Measurements from ENCODE around the gene CFAP77.

The CFAP77 gene

DNA sequence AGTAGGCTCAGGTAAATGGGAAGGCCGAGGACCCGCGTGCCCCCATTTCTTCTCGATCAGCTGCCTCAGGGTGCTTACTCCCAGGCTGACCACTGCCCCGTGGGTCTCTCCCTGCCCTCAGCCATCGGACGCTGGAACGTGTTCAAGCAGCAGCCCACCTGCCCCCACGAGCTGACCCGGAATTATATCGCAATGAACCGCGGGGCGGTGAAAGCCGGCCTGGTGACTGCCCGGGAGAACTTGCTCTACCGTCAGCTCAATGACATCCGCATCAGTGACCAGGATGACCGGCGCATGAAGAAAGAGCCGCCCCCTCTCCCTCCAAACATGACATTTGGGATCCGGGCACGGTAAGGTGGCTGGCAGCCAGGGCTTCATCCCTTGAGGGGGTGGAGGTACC is 89.2 kb downstream of the CFAP77 start:
- H3K4me3 ChIP-seq (ENCODE audit: insufficient read depth, low read length, poor library complexity, severe bottlenecking) = no peak overlapping the region
- no peaks in the 10 kb centered on the region for H3K9me2 ChIP-seq (replicated peaks; ENCODE audit: insufficient read depth, low read length)
- no peak overlapping the region for H3K9ac ChIP-seq (ENCODE audit: low read length)
- TF ChIP-seq CTCF (IDR thresholded peaks at IDR 0.05; ENCODE audit: insufficient read depth, low read length, poor library complexity, severe bottlenecking) = no peak
- no peak for TF ChIP-seq EZH2phosphoT487 (conservative IDR thresholded peaks at IDR 0.05; ENCODE audit: low read length)
- H3K36me3 ChIP-seq (ENCODE audit: low read length) = no peaks in the 10 kb centered on the region
- no peak overlapping the region for H3K27ac ChIP-seq (ENCODE audit: low read depth, low read length)
- H4K20me1 ChIP-seq (ENCODE audit: low read depth, low read length) = no peaks in the 10 kb centered on the region
- no peaks in the 10 kb centered on the region for H3K9me3 ChIP-seq (ENCODE audit: insufficient read depth, low read length)
- H3K79me2 ChIP-seq (ENCODE audit: insufficient read depth, low read length) = no peaks in the 10 kb centered on the region
- no peaks in the 10 kb centered on the region for H3F3A ChIP-seq (ENCODE audit: insufficient read depth)
- no peak overlapping the region for H3K4me2 ChIP-seq (ENCODE audit: low read depth, low read length, poor library complexity, severe bottlenecking)
- H2AFZ ChIP-seq (ENCODE audit: low read depth, low read length, severe bottlenecking) = no peak overlapping the region
- H3K27me3 ChIP-seq (ENCODE audit: low read length) = no peaks in the 10 kb centered on the region

- Histone ChIP-seq H4K20me1 (ENCODE audit: low read depth, low read length) (no peaks in the 10 kb centered on the region), H3K36me3 (ENCODE audit: low read length) (no peaks in the 10 kb centered on the region), H3K4me3 (ENCODE audit: insufficient read depth, low read length, poor library complexity, severe bottlenecking) (no peak overlapping the region), H3K9me2 (replicated peaks; ENCODE audit: insufficient read depth, low read length) (no peaks in the 10 kb centered on the region), H3K79me2 (ENCODE audit: insufficient read depth, low read length) (no peaks in the 10 kb centered on the region), H3K27me3 (ENCODE audit: low read length) (no peaks in the 10 kb centered on the region), H3K27ac (ENCODE audit: low read depth, low read length) (no peak overlapping the region), H3K9me3 (ENCODE audit: insufficient read depth, low read length) (no peaks in the 10 kb centered on the region), H3K4me2 (ENCODE audit: low read depth, low read length, poor library complexity, severe bottlenecking) (no peak overlapping the region), H2AFZ (ENCODE audit: low read depth, low read length, severe bottlenecking) (no peak overlapping the region), H3F3A (ENCODE audit: insufficient read depth) (no peaks in the 10 kb centered on the region), H3K9ac (ENCODE audit: low read length) (no peak overlapping the region)
- TF ChIP-seq CTCF (IDR thresholded peaks at IDR 0.05; ENCODE audit: insufficient read depth, low read length, poor library complexity, severe bottlenecking) = no peak
- no peak for TF ChIP-seq EZH2phosphoT487 (conservative IDR thresholded peaks at IDR 0.05; ENCODE audit: low read length)
Observed at GRCh38 chr9:132500193-132500592, 90.2 kb downstream of the CFAP77 start.

DNA sequence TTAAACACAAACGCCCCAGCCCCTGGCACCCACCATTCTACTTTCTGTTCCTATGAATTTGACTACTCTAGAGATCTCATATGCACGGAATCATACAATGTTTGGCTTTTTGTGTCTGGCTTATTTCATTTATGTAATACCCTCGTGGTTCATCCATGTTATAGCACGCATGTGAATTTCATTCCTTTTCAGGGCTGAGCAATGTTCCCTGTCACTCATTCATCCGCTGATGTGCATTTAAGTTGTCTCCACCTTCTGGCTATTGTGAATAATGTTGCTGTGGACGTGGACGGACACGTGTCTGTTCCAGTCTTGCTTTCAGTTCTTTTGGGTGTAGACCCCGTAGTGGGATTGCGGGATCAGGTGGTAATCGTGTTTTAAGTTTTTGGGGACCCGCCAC is 92.5 kb downstream of the CFAP77 start:
- H3K27ac ChIP-seq (ENCODE audit: low read depth, low read length) = no peak overlapping the region
- TF ChIP-seq CTCF (IDR thresholded peaks at IDR 0.05; ENCODE audit: insufficient read depth, low read length, poor library complexity, severe bottlenecking) = no peak
- no peak for TF ChIP-seq EZH2phosphoT487 (conservative IDR thresholded peaks at IDR 0.05; ENCODE audit: low read length)
- H4K20me1 ChIP-seq (ENCODE audit: low read depth, low read length) = no peaks in the 10 kb centered on the region
- no peaks in the 10 kb centered on the region for H3K9me3 ChIP-seq (ENCODE audit: insufficient read depth, low read length)
- no peaks in the 10 kb centered on the region for H3K27me3 ChIP-seq (ENCODE audit: low read length)
- H3K79me2 ChIP-seq (ENCODE audit: insufficient read depth, low read length) = no peaks in the 10 kb centered on the region
- H2AFZ ChIP-seq (ENCODE audit: low read depth, low read length, severe bottlenecking) = no peak overlapping the region
- no peak overlapping the region for H3K4me2 ChIP-seq (ENCODE audit: low read depth, low read length, poor library complexity, severe bottlenecking)
- H3K36me3 ChIP-seq (ENCODE audit: low read length) = no peaks in the 10 kb centered on the region
- H3K9ac ChIP-seq (ENCODE audit: low read length) = no peak overlapping the region
- H3K4me3 ChIP-seq (ENCODE audit: insufficient read depth, low read length, poor library complexity, severe bottlenecking) = no peak overlapping the region
- no peaks in the 10 kb centered on the region for H3K9me2 ChIP-seq (replicated peaks; ENCODE audit: insufficient read depth, low read length)
- no peaks in the 10 kb centered on the region for H3F3A ChIP-seq (ENCODE audit: insufficient read depth)

DNA sequence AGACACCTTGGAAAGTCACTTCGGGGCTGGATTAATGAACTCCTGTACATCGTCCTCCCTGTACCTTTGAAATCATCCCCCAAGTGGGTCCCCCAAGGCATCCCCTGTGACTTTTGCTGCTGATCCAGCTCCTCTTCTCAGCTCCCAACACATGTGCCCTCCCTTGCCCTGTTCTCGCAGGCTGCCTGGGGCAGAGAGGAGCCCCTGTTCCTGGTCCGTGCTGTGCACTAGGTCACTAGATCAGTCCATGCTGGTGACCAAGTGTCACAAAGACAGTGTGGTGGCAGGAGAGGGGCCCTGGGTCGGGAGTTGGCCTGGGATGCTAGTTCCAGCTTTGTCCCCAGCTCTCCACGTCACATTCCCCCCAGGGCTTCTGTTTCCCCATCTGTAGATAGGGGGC is 93.1 kb downstream of the CFAP77 start:
- Histone ChIP-seq H3K79me2 (ENCODE audit: insufficient read depth, low read length) (no peaks in the 10 kb centered on the region), H3K9me2 (replicated peaks; ENCODE audit: insufficient read depth, low read length) (no peaks in the 10 kb centered on the region), H3K36me3 (ENCODE audit: low read length) (no peaks in the 10 kb centered on the region), H3F3A (ENCODE audit: insufficient read depth) (no peaks in the 10 kb centered on the region), H3K27ac (ENCODE audit: low read depth, low read length) (no peak overlapping the region), H4K20me1 (ENCODE audit: low read depth, low read length) (no peaks in the 10 kb centered on the region), H3K9me3 (ENCODE audit: insufficient read depth, low read length) (no peaks in the 10 kb centered on the region), H3K4me3 (ENCODE audit: insufficient read depth, low read length, poor library complexity, severe bottlenecking) (no peak overlapping the region), H3K9ac (ENCODE audit: low read length) (no peak overlapping the region), H3K27me3 (ENCODE audit: low read length) (no peaks in the 10 kb centered on the region), H3K4me2 (ENCODE audit: low read depth, low read length, poor library complexity, severe bottlenecking) (no peak overlapping the region), H2AFZ (ENCODE audit: low read depth, low read length, severe bottlenecking) (no peak overlapping the region)
- TF ChIP-seq EZH2phosphoT487 (conservative IDR thresholded peaks at IDR 0.05; ENCODE audit: low read length) (no peak), CTCF (IDR thresholded peaks at IDR 0.05; ENCODE audit: insufficient read depth, low read length, poor library complexity, severe bottlenecking) (no peak)

Measured in SU-DHL-6 (cell line).